A549 (cell line): Measurements from ENCODE around the gene TAB3. TPM values are rescaled to one million over a fixed set of nuclear protein-coding genes. Genes with fewer than 3 reads are reported as not detected.

ENCODE experiments used
- ATAC-seq, 2 experiments: fragments of 200-7000 bp in 1 of 2; fragments of >200 bp in 1 of 2; cut with Nextera tagmentation in 1 of 2; cut with Tn5 transposase in 1 of 2; 3 replicates each; pipeline versions ENCODE4 v1.8.0 to v1.9.1; 2018 to 2020; ENCODE audit warnings: mild to moderate bottlenecking in 1 of 2, moderate library complexity in 1 of 2
- CTCF ChIA-PET: fragments of 300-600 bp; sonication (Branson Sonifier 250); formaldehyde crosslinking; extraction: SDS; loops from one replicate; lab custom pipeline; 2021; ENCODE audit warnings: antibody characterized with exemption, inconsistent platforms; lab: Yijun Ruan, JAX
- POLR2A ChIA-PET: fragments of 350-600 bp; formaldehyde crosslinking; extraction: SDS; loops from one replicate; lab custom pipeline; 2021; ENCODE audit warnings: antibody characterized with exemption, inconsistent platforms; lab: Yijun Ruan, JAX
- DNase-seq, 2 experiments: peaks; one replicate each; pipeline versions ENCODE4 v3.0.0 to v3.0.0-alpha.2; 2011 to 2016; ENCODE audit warnings: low read depth in 1 of 2, low spot score in 1 of 2
- FAIRE-seq: peaks from 2 replicates; lab custom pipeline; 2011; peaks lifted over from hg19 to GRCh38; lab: Jason Lieb, UNC
- H3K27ac ChIP-seq, 2 experiments: fragments of >200 bp; sonication (Bioruptor Twin); formaldehyde crosslinking; 3 replicates each; pipeline ENCODE4 v1.5.1; 2016 to 2017
- H3K4me1 ChIP-seq: fragments of >200 bp; sonication (Bioruptor Twin); formaldehyde crosslinking; 3 replicates; pipeline ENCODE4 v1.6.1; 2016
- H3K4me2 ChIP-seq: fragments of >200 bp; sonication (Bioruptor Twin); formaldehyde crosslinking; 3 replicates; pipeline ENCODE4 v1.6.1; 2016
- H3K4me3 ChIP-seq: fragments of >200 bp; sonication (Bioruptor Twin); formaldehyde crosslinking; 3 replicates; pipeline ENCODE4 v1.5.1; 2016
- H3K9me3 ChIP-seq: fragments of >200 bp; sonication (Bioruptor Twin); formaldehyde crosslinking; 3 replicates; pipeline ENCODE4 v1.6.1; 2016
- BHLHE40 ChIP-seq: IDR thresholded peaks from 2 replicates; pipeline ENCODE4 v1.6.1; 2012; ENCODE audit warnings: low read depth, low read length, inconsistent platforms
- CBX2 ChIP-seq: fragments of 200-600 bp; sonication (generic); IDR thresholded peaks from 2 replicates; pipeline ENCODE4 v1.6.1; 2016; ENCODE audit warnings: low read depth, mild to moderate bottlenecking, borderline replicate concordance
- CBX8 ChIP-seq: fragments of 200-600 bp; sonication (generic); IDR thresholded peaks from 2 replicates; pipeline ENCODE4 v1.6.1; 2016
- CHD2 ChIP-seq: fragments of 150-350 bp; IDR thresholded peaks from 2 replicates; pipeline ENCODE4 v1.6.1; 2014; ENCODE audit warnings: low read length; ENCODE audit not compliant: partially characterized antibody
- CHD4 ChIP-seq: fragments of 200-600 bp; sonication (generic); IDR thresholded peaks from 2 replicates; pipeline ENCODE4 v1.6.1; 2016; ENCODE audit warnings: antibody characterized with exemption, mild to moderate bottlenecking, borderline replicate concordance
- ELK1 ChIP-seq: fragments of 150-350 bp; IDR thresholded peaks from 2 replicates; pipeline ENCODE4 v1.6.1; 2014; ENCODE audit warnings: low read depth, mild to moderate bottlenecking, low read length
- FOXS1 ChIP-seq: fragments of 250-450 bp; sonication (Bioruptor Pico); IDR thresholded peaks from 2 replicates; pipeline ENCODE4 v1.5.0; 2020; ENCODE audit warnings: mild to moderate bottlenecking, moderate library complexity
- GATA3 ChIP-seq: IDR thresholded peaks from 2 replicates; pipeline ENCODE4 v1.6.1; 2012; ENCODE audit warnings: borderline replicate concordance
- HMGXB4 ChIP-seq: fragments of 250-450 bp; sonication (Bioruptor Pico); IDR thresholded peaks from 2 replicates; pipeline ENCODE4 v1.5.0; 2021; ENCODE audit warnings: mild to moderate bottlenecking, moderate library complexity, borderline replicate concordance
- HOXA7 ChIP-seq: fragments of 250-450 bp; sonication (Bioruptor Pico); IDR thresholded peaks from 2 replicates; pipeline ENCODE4 v1.5.0; 2020; ENCODE audit warnings: mild to moderate bottlenecking, moderate library complexity
- HOXB13 ChIP-seq: fragments of 250-450 bp; sonication (Bioruptor Pico); IDR thresholded peaks from 2 replicates; pipeline ENCODE4 v1.5.0; 2020; ENCODE audit warnings: low read depth, mild to moderate bottlenecking, moderate library complexity
- JUN ChIP-seq, 2 experiments: fragments of >200 bp; sonication (Bioruptor Twin); formaldehyde crosslinking; IDR thresholded peaks; 2 replicates in 1 of 2; 3 replicates in 1 of 2; pipeline ENCODE4 v1.6.1; 2016 to 2017
- JUNB ChIP-seq: fragments of >200 bp; sonication (Bioruptor Twin); formaldehyde crosslinking; IDR thresholded peaks from 2 replicates; pipeline ENCODE4 v1.6.1; 2016
- KDM5A ChIP-seq: fragments of 200-600 bp; sonication (generic); IDR thresholded peaks from 2 replicates; pipeline ENCODE4 v1.6.1; 2016; ENCODE audit warnings: antibody characterized with exemption, mild to moderate bottlenecking
- MAZ ChIP-seq: fragments of 150-350 bp; IDR thresholded peaks from 2 replicates; pipeline ENCODE4 v1.6.1; 2014; ENCODE audit warnings: antibody characterized with exemption, low read depth, low read length, borderline replicate concordance
- NFE2L2 ChIP-seq: fragments of 150-350 bp; conservative IDR thresholded peaks from 2 replicates; pipeline ENCODE4 v1.6.1; 2014; ENCODE audit warnings: low read length
- PBX3 ChIP-seq: IDR thresholded peaks from 2 replicates; pipeline ENCODE4 v1.6.1; 2012
- POLR2A ChIP-seq: IDR thresholded peaks from 2 replicates; pipeline ENCODE4 v1.6.1; 2012; ENCODE audit warnings: mild to moderate bottlenecking, low read length
- RCOR1 ChIP-seq: fragments of 150-350 bp; IDR thresholded peaks from 2 replicates; pipeline ENCODE4 v1.6.1; 2014; ENCODE audit warnings: antibody characterized with exemption, low read length, low read depth
- RFX5 ChIP-seq: fragments of 450-650 bp; IDR thresholded peaks from 2 replicates; pipeline ENCODE4 v1.7.1; 2014; ENCODE audit warnings: antibody characterized with exemption, mild to moderate bottlenecking, moderate library complexity
- RNF2 ChIP-seq: fragments of 200-600 bp; sonication (generic); IDR thresholded peaks from 2 replicates; pipeline ENCODE4 v1.6.1; 2016; ENCODE audit warnings: low read depth, mild to moderate bottlenecking, antibody characterized with exemption, moderate library complexity, borderline replicate concordance
- SMC3 ChIP-seq: fragments of >200 bp; sonication (Bioruptor Twin); formaldehyde crosslinking; IDR thresholded peaks from 3 replicates; pipeline ENCODE4 v1.6.1; 2018; ENCODE audit warnings: inconsistent platforms
- TFCP2L1 ChIP-seq: fragments of 250-450 bp; sonication (Bioruptor Pico); IDR thresholded peaks from 2 replicates; pipeline ENCODE4 v1.5.0; 2021; ENCODE audit warnings: mild to moderate bottlenecking
- ZNF302 ChIP-seq: fragments of 250-450 bp; sonication (Bioruptor Pico); IDR thresholded peaks from 2 replicates; pipeline ENCODE4 v1.9.0; 2021; ENCODE audit warnings: inconsistent platforms, mild to moderate bottlenecking, moderate library complexity
- WGBS: methylation state at CpG from one replicate; pipeline ENCODE4 v1.1.6; 2017; ENCODE audit errors: missing lambda C conversion rate; 5-methylcytosine and 5-hydroxymethylcytosine counted together
- polyA plus RNA-seq, 4 experiments: library from polyadenylated mRNA; depleted of rRNA in 3 of 4; stranded (reverse); fragments of >200 nt; fragmentation: RNase III in 1 of 4; extraction: RNeasy Plus Mini Kit Qiagen cat#74134 plus additional on column Dnase treatment in 1 of 4; gene quantifications; 2 replicates in 3 of 4; 3 replicates in 1 of 4; pipeline ENCODE4 v1.2.3, GENCODE V29; 2011 to 2017
- TF ChIP-seq, protein P1 (sequence below): fragments of 250-450 bp; sonication (Bioruptor Pico); IDR thresholded peaks from 2 replicates; pipeline ENCODE4 v1.5.0; 2020; ENCODE audit warnings: low read depth, mild to moderate bottlenecking, moderate library complexity

TAB3 gene
- polyA plus RNA-seq, 2 of the 4 experiments (the other 2 are of a cell fraction) = 11.2 to 18.6 TPM

GRCh38 chrX:30910124-30910860, 21.2 kb upstream of the TAB3 start:
- ATAC-seq = no peak
- no peak overlapping the region for H3K4me2 ChIP-seq
- POLR2A ChIA-PET = no interaction called here
- no peak for FAIRE-seq
- TF ChIP-seq CBX8 (no peak), FOXS1 (CRISPR knock-in tag) (no peak), RNF2 (no peak), KDM5A (no peak)
- CTCF ChIA-PET = no interaction called here
- H3K4me3 ChIP-seq = no peak overlapping the region
- no peaks in the 10 kb centered on the region for H3K9me3 ChIP-seq
- DNase-seq = no peak
- 36% methylated on average over 7 of the region's 7 CpGs for WGBS
- H3K4me1 ChIP-seq = no peaks in the 10 kb centered on the region
- no peak overlapping the region for H3K27ac ChIP-seq

DNA sequence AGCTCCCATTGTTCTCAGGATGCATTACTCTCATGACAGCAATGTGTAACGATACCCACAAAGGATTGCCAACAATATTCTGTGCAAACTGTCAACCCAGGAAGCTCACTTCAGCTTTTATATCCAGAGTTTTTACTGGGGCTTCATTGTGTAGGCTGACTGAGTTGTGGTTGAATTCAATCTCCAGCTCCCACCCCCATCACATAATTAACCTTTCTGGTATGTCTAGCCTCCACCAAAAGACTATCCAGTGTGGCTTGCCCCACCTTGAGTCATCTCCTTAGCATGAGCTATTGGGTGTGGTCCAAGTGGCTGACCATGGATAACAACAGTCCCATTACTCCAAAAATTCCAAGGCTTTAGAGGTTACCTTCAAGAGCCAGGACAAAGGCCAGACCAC, 17.7 kb upstream of the TAB3 start:
- DNase-seq (no peak), FAIRE-seq (no peak), ATAC-seq (no peak)
- no peak overlapping the region for H3K27ac ChIP-seq
- H3K4me3 ChIP-seq = no peak overlapping the region
- H3K4me2 ChIP-seq = no peak overlapping the region
- no peaks in the 10 kb centered on the region for H3K9me3 ChIP-seq
- TF ChIP-seq JUN (IDR thresholded peaks at IDR 0.05) (no peak), BHLHE40 (no peak), PBX3 (no peak), POLR2A (no peak), HOXB13 (CRISPR knock-in tag) (no peak), CBX2 (no peak), ZNF302 (CRISPR knock-in tag) (no peak), NFE2L2 (no peak), HMGXB4 (no peak), TFCP2L1 (CRISPR knock-in tag) (no peak)
- TF ChIP-seq, protein P1, sequence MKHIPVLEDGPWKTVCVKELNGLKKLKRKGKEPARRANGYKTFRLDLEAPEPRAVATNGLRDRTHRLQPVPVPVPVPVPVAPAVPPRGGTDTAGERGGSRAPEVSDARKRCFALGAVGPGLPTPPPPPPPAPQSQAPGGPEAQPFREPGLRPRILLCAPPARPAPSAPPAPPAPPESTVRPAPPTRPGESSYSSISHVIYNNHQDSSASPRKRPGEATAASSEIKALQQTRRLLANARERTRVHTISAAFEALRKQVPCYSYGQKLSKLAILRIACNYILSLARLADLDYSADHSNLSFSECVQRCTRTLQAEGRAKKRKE (CRISPR knock-in tag) = no peak
- no peaks in the 10 kb centered on the region for H3K4me1 ChIP-seq
- WGBS = 0% methylated on average over 1 of the region's 1 CpG
- POLR2A ChIA-PET = no interaction called here
- CTCF ChIA-PET = no interaction called here

DNA sequence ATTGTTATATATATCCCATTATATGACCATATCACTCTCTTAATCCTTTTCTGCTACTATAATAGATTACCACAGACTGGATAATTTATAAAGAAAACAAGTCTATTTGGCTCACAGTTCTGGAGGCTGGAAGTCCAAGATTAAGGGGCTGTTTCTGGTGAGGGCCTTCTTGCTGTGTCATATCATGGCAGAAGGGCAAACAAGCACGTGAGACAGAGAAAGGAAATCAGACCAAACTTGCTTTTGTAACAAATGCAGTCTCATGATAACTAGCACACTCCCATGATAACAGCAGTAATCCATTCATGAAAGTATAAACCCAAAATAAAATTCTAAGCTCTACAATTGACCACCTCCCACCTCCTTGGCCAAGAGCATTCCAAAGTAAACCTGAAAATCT, 16.3 kb upstream of the TAB3 start:
- FAIRE-seq (no peak), ATAC-seq (no peak), DNase-seq (no peak)
- H3K9me3 ChIP-seq = no peaks in the 10 kb centered on the region
- no peak overlapping the region for H3K4me3 ChIP-seq
- WGBS = 0% methylated on average over 1 of the region's 1 CpG
- POLR2A ChIA-PET = no interaction called here
- no peaks in the 10 kb centered on the region for H3K4me1 ChIP-seq
- H3K27ac ChIP-seq = no peak overlapping the region
- no peak overlapping the region for H3K4me2 ChIP-seq
- TF ChIP-seq ELK1 = no peak
- TF ChIP-seq RNF2 = no peak
- TF ChIP-seq HOXA7 (CRISPR knock-in tag) = no peak
- TF ChIP-seq CHD2 = no peak
- TF ChIP-seq ZNF302 (CRISPR knock-in tag) = no peak
- no peak for TF ChIP-seq CHD4
- no peak for TF ChIP-seq JUNB
- no peak for TF ChIP-seq SMC3
- no peak for TF ChIP-seq RFX5
- no peak for TF ChIP-seq MAZ
- no peak for TF ChIP-seq GATA3
- no peak for TF ChIP-seq RCOR1
- CTCF ChIA-PET = no interaction called here
